ENCODE measurements around the gene PRAMEF13.
"Not testable (repeated sequence)": the region's sequence is repeated elsewhere in the genome, so short reads cannot be mapped to it uniquely, and the experiment has no call there.

PRAMEF13 gene

GRCh38 chr1:13201309-13201708, at the start of gene PRAMEF13:
Gene PRAMEF13, minus strand, starts transcription at chr1:13201409. Its CDS starts 1,820 bp downstream, at chr1:13199589.
- H3K4me3 ChIP-seq (ENCODE audit: low read length) = not testable (repeated sequence)

GRCh38 chr1:13247122-13247521, 45.9 kb upstream of the PRAMEF13 start:
- H3K4me3 ChIP-seq (ENCODE audit: low read length); DNase-seq (ENCODE audit: low read depth): not testable (repeated sequence)

More at GRCh38 chr1:13201309-13201708, at the start of gene PRAMEF13:
- not testable (repeated sequence) for DNase-seq (ENCODE audit: low read depth)

- not testable (repeated sequence) for H3K4me3 ChIP-seq (ENCODE audit: low read length); DNase-seq (ENCODE audit: low read depth)
These were observed 45.3 kb upstream of the PRAMEF13 start for GRCh38 chr1:13246554-13246871.

GRCh38 chr1:13245841-13246553, 44.8 kb upstream of the PRAMEF13 start:
- not testable (repeated sequence) for H3K4me3 ChIP-seq (ENCODE audit: low read length); DNase-seq (ENCODE audit: low read depth)

GRCh38 chr1:13243536-13244263, 42.5 kb upstream of the PRAMEF13 start:
- DNase-seq (ENCODE audit: low read depth); H3K4me3 ChIP-seq (ENCODE audit: low read length): not testable (repeated sequence)

- DNase-seq (ENCODE audit: low read depth); H3K4me3 ChIP-seq (ENCODE audit: low read length): not testable (repeated sequence)
These were observed 38.4 kb upstream of the PRAMEF13 start for GRCh38 chr1:13239633-13240032.

- H3K4me3 ChIP-seq (ENCODE audit: low read length) = not testable (repeated sequence)
These were observed 36.4 kb upstream of the PRAMEF13 start for GRCh38 chr1:13237572-13237971.

GRCh38 chr1:13234057-13234456, 32.8 kb upstream of the PRAMEF13 start:
- DNase-seq (ENCODE audit: low read depth); H3K4me3 ChIP-seq (ENCODE audit: low read length): not testable (repeated sequence)

More at GRCh38 chr1:13237572-13237971, 36.4 kb upstream of the PRAMEF13 start:
- not testable (repeated sequence) for DNase-seq (ENCODE audit: low read depth)

- H3K4me3 ChIP-seq (ENCODE audit: low read length) = not testable (repeated sequence)
These were observed 30.8 kb upstream of the PRAMEF13 start for GRCh38 chr1:13232056-13232455.

GRCh38 chr1:13231061-13231750, 30.0 kb upstream of the PRAMEF13 start:
- H3K4me3 ChIP-seq (ENCODE audit: low read length); DNase-seq (ENCODE audit: low read depth): not testable (repeated sequence)

More at GRCh38 chr1:13232056-13232455, 30.8 kb upstream of the PRAMEF13 start:
- DNase-seq (ENCODE audit: low read depth) = not testable (repeated sequence)

GRCh38 chr1:13230601-13231000, 29.4 kb upstream of the PRAMEF13 start:
- DNase-seq (ENCODE audit: low read depth); H3K4me3 ChIP-seq (ENCODE audit: low read length): not testable (repeated sequence)

- not testable (repeated sequence) for DNase-seq (ENCODE audit: low read depth); H3K4me3 ChIP-seq (ENCODE audit: low read length)
These were observed 28.9 kb upstream of the PRAMEF13 start for GRCh38 chr1:13230096-13230495.

- peak; percentile 22; the same call in 1 of the 2 replicates for TF ChIP-seq CTCF (conservative IDR thresholded peaks at IDR 0.05; ENCODE audit: low read length)
- DNase-seq (ENCODE audit: low read depth) = no peak
- H3K4me3 ChIP-seq (ENCODE audit: low read length) = no peak overlapping the region
These were observed 27.2 kb upstream of the PRAMEF13 start for GRCh38 chr1:13228343-13228781.

- not testable (repeated sequence) for H3K4me3 ChIP-seq (ENCODE audit: low read length); DNase-seq (ENCODE audit: low read depth)
These were observed 26.3 kb upstream of the PRAMEF13 start for GRCh38 chr1:13227271-13228055.

- H3K4me3 ChIP-seq (ENCODE audit: low read length); DNase-seq (ENCODE audit: low read depth): not testable (repeated sequence)
These were observed 24.5 kb upstream of the PRAMEF13 start, which contains the start of gene PRAMEF18 for GRCh38 chr1:13225675-13226204. Gene PRAMEF18, minus strand, starts transcription at chr1:13226154. Its CDS starts 48 bp downstream, at chr1:13226106.

Data from AG10803 (cell line).